GM23248 (cell line): ENCODE measurements around the gene XKR8. TPM values are rescaled to one million over a fixed set of nuclear protein-coding genes. Genes with fewer than 3 reads are reported as not detected.

Source experiments
- DNase-seq: peaks from one replicate; pipeline ENCODE4 v3.0.0-alpha.2; 2015
- H2AFZ ChIP-seq: fragments of 200-600 bp; sonication (generic); 2 replicates; pipeline ENCODE4 v1.6.1; 2016; ENCODE audit warnings: antibody characterized with exemption
- H3F3A ChIP-seq: fragments of 200-600 bp; sonication (generic); 2 replicates; pipeline ENCODE4 v1.6.1; 2016; ENCODE audit warnings: mild to moderate bottlenecking, antibody characterized with exemption, mixed run types; ENCODE audit not compliant: insufficient read depth
- H3K27ac ChIP-seq: fragments of 200-600 bp; sonication (generic); 2 replicates; pipeline ENCODE4 v1.5.1; 2016; ENCODE audit warnings: mild to moderate bottlenecking
- H3K27me3 ChIP-seq: fragments of 200-600 bp; sonication (generic); replicated peaks from 2 replicates; pipeline ENCODE4 v1.6.1; 2016; ENCODE audit warnings: mild to moderate bottlenecking; ENCODE audit not compliant: insufficient read depth
- H3K36me3 ChIP-seq: fragments of 200-600 bp; sonication (generic); 2 replicates; pipeline ENCODE4 v1.6.1; 2016; ENCODE audit warnings: low read depth, mild to moderate bottlenecking
- H3K4me1 ChIP-seq: fragments of 200-600 bp; sonication (generic); 2 replicates; pipeline ENCODE4 v1.6.1; 2016; ENCODE audit warnings: mild to moderate bottlenecking; ENCODE audit not compliant: insufficient read depth
- H3K4me2 ChIP-seq: fragments of 200-600 bp; sonication (generic); one replicate; pipeline ENCODE4 v1.6.1; 2016; ENCODE audit warnings: mild to moderate bottlenecking; ENCODE audit not compliant: unreplicated experiment
- H3K4me3 ChIP-seq: fragments of 200-600 bp; sonication (generic); 2 replicates; pipeline ENCODE4 v1.5.1; 2016; ENCODE audit warnings: mild to moderate bottlenecking
- H3K79me2 ChIP-seq: fragments of 200-600 bp; sonication (generic); 2 replicates; pipeline ENCODE4 v1.6.1; 2016; ENCODE audit warnings: mild to moderate bottlenecking; ENCODE audit not compliant: insufficient read depth
- H3K9ac ChIP-seq: fragments of 200-600 bp; sonication (generic); 2 replicates; pipeline ENCODE4 v1.6.1; 2016; ENCODE audit warnings: mild to moderate bottlenecking
- H3K9me2 ChIP-seq: fragments of 200-600 bp; sonication (generic); 2 replicates; pipeline ENCODE4 v1.6.1; 2016; ENCODE audit warnings: mixed run types, mild to moderate bottlenecking, moderate library complexity; ENCODE audit not compliant: insufficient read depth
- H3K9me3 ChIP-seq: fragments of 200-600 bp; sonication (generic); one replicate; pipeline ENCODE4 v1.6.1; 2017; ENCODE audit warnings: low read depth
- H4K20me1 ChIP-seq: fragments of 200-600 bp; sonication (generic); 2 replicates; pipeline ENCODE4 v1.6.0; 2016; ENCODE audit not compliant: insufficient read depth
- EZH2 ChIP-seq: fragments of 200-600 bp; sonication (generic); IDR thresholded peaks from 2 replicates; pipeline ENCODE4 v1.6.1; 2018; ENCODE audit warnings: antibody characterized with exemption, mild to moderate bottlenecking; ENCODE audit not compliant: insufficient read depth, poor library complexity, severe bottlenecking
- EZH2phosphoT487 ChIP-seq: fragments of 200-600 bp; sonication (generic); IDR thresholded peaks from 2 replicates; pipeline ENCODE4 v1.6.1; 2018; ENCODE audit warnings: antibody characterized with exemption, moderate library complexity, mild to moderate bottlenecking, low read depth; ENCODE audit not compliant: insufficient read depth
- WGBS, 2 experiments: methylation state at CpG; one replicate each; pipeline ENCODE4 v1.1.6; 2015 to 2017; ENCODE audit warnings: low lambda C conversion rate in 2 of 2, low coverage in 1 of 2; ENCODE audit errors: missing lambda C conversion rate in 2 of 2; 5-methylcytosine and 5-hydroxymethylcytosine counted together
- in situ Hi-C: fragments of 300-500 bp; cut with MboI; formaldehyde crosslinking; loops from 2 replicates; pipeline ENCODE4 v1.15.0; 2020
- polyA plus RNA-seq: library from polyadenylated mRNA; unstranded; fragments of >200 nt; fragmentation: Nextera tagmentation; extraction: Ambion mirVana; gene quantifications from 2 replicates; pipeline ENCODE4 v1.2.1, GENCODE V29; 2016
- total RNA-seq: library from RNA; depleted of rRNA; stranded (reverse); fragments of >200 nt; shearing (Covaris generic); gene quantifications from 2 replicates; pipeline ENCODE4 v1.2.3, GENCODE V29; 2014

XKR8 gene
- total and polyA plus RNA-seq, 2 experiments from 2014 or later = 5.0 to 8.9 TPM

DNA sequence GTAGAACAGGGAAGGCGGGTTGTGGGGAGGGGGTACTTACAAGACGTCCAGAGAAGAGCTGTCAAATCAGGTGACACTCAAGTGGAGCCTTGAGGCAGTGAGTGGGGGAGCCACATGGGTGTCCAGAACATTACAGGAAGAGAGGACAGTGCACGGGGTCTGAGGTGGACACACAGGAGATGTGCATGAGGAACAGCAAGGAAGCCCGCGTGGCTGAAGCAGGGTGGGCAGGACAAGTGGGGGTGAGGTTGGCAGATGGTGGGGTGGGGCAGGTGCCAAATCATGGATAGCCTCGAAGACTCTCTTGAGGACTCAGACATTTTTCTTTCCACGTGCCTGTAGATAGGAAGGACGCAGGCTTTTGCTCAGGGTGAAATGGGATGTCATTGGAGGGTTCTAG is 24.1 kb upstream of the XKR8 start:
- in situ Hi-C loops = no loop called here
- Histone ChIP-seq H3K36me3 (no peaks in the 10 kb centered on the region), H3K4me1 (peaks cover 5% of the 10 kb centered on the region; the same call in 1 of the 2 replicates), H3K9ac (no peak overlapping the region), H3F3A (no peaks in the 10 kb centered on the region), H3K9me2 (no peaks in the 10 kb centered on the region), H3K4me3 (no peak overlapping the region), H3K9me3 (no peaks in the 10 kb centered on the region), H4K20me1 (no peaks in the 10 kb centered on the region), H3K79me2 (no peaks in the 10 kb centered on the region), H3K4me2 (no peak overlapping the region), H2AFZ (0 out of 2 replicates have a peak overlapping the region, but pooled peaks have one; percentile 57), H3K27ac (no peak overlapping the region), H3K27me3 (no peaks in the 10 kb centered on the region)
- TF ChIP-seq EZH2phosphoT487 (no peak), EZH2 (no peak)
- WGBS, 2 experiments = 71 to 72% methylated on average over 8 of the region's 8 CpGs
- no peak for DNase-seq

DNA sequence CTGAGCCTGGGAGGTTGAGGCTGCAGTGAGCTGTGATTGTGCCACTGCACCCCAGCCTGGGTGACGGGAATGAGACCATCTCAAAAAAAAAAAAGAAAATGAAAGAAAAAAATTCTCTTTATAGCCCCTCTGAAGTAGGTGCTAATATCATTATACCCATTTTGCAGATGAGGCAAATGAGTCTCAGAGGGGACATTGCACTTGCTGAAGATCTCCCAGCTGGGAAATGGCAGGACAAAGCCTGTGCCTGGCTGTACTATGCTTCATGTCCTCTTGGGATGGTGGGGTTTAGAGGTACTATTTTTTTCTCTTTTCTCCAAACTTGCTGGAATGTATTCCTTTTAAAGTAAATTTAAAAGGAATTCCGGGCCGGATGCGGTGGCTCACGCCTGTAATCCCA is 23.4 kb upstream of the XKR8 start:
- H3K36me3 ChIP-seq = no peaks in the 10 kb centered on the region
- H3K9ac ChIP-seq = no peak overlapping the region
- no peaks in the 10 kb centered on the region for H3F3A ChIP-seq
- no peaks in the 10 kb centered on the region for H3K9me3 ChIP-seq
- no peak for DNase-seq
- in situ Hi-C loops = no loop called here
- H3K27ac ChIP-seq = no peak overlapping the region
- no peaks in the 10 kb centered on the region for H3K27me3 ChIP-seq
- H3K9me2 ChIP-seq = no peaks in the 10 kb centered on the region
- H4K20me1 ChIP-seq = no peaks in the 10 kb centered on the region
- peaks cover 5% of the 10 kb centered on the region; the same call in 1 of the 2 replicates for H3K4me1 ChIP-seq
- no peak for TF ChIP-seq EZH2
- no peak for TF ChIP-seq EZH2phosphoT487
- no peaks in the 10 kb centered on the region for H3K79me2 ChIP-seq
- no peak overlapping the region for H3K4me3 ChIP-seq
- no peak overlapping the region for H3K4me2 ChIP-seq
- WGBS, 2 experiments = 63 to 74% methylated on average over 5 of the region's 5 CpGs
- H2AFZ ChIP-seq = no peak overlapping the region

DNA sequence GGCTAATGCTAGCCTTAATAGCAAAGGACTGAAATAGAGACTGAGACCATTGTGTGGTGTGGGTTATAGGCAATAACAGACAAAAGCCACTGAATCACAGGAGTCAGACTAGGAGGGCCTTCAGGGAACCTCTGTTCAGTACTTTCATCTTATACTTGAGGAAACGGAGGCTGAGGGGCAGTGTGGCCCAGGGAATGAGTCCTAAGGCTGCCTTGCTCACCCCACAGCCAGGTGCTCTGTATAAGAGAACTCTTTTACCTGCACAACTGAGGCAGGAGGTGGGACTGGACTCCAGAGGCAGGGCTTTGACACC is 22.3 kb upstream of the XKR8 start:
- no peak for TF ChIP-seq EZH2
- TF ChIP-seq EZH2phosphoT487 = no peak
- WGBS, 2 experiments = 36 to 44% methylated on average over 1 of the region's 1 CpG
- H3K27me3 ChIP-seq = no peaks in the 10 kb centered on the region
- no peak overlapping the region for H3K27ac ChIP-seq
- H3K9ac ChIP-seq = no peak overlapping the region
- no peak overlapping the region for H2AFZ ChIP-seq
- H3K4me3 ChIP-seq = no peak overlapping the region
- no peaks in the 10 kb centered on the region for H3K9me3 ChIP-seq
- in situ Hi-C loops = no loop called here
- H3K4me2 ChIP-seq = no peak overlapping the region
- no peaks in the 10 kb centered on the region for H3F3A ChIP-seq
- H4K20me1 ChIP-seq = no peaks in the 10 kb centered on the region
- H3K4me1 ChIP-seq = peaks cover 5% of the 10 kb centered on the region; the same call in 1 of the 2 replicates
- no peaks in the 10 kb centered on the region for H3K79me2 ChIP-seq
- no peaks in the 10 kb centered on the region for H3K9me2 ChIP-seq
- no peaks in the 10 kb centered on the region for H3K36me3 ChIP-seq
- DNase-seq = no peak

DNA sequence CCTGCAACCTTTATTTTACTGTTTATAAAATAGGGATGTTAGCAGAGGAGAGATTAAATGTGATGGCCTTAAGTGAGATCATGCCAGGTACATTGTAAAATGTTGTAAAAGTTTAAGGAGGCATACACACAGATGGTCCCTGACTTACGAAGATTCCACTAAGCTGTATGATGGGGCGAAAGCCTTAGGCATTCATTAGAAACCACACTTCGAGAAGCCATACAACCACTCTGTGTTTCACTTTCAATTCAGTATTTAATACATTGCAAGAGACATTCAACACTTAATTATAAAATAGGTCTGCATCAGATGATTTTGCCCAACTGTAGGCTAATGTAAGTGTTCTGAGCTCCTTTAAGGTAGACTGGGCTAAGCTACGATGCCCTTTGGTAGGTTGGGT is 21.3 kb upstream of the XKR8 start:
- Histone ChIP-seq H3K79me2 (no peaks in the 10 kb centered on the region), H3K4me3 (no peak overlapping the region), H3K9ac (no peak overlapping the region), H3K9me3 (no peaks in the 10 kb centered on the region), H4K20me1 (no peaks in the 10 kb centered on the region), H3K27me3 (no peaks in the 10 kb centered on the region), H3K36me3 (no peaks in the 10 kb centered on the region), H2AFZ (no peak overlapping the region), H3K9me2 (no peaks in the 10 kb centered on the region), H3K27ac (no peak overlapping the region), H3K4me2 (no peak overlapping the region), H3K4me1 (peaks cover 3% of the 10 kb centered on the region; the same call in 1 of the 2 replicates), H3F3A (no peaks in the 10 kb centered on the region)
- TF ChIP-seq EZH2phosphoT487 (no peak), EZH2 (no peak)
- WGBS, 2 experiments = 78 to 81% methylated on average over 4 of the region's 4 CpGs
- DNase-seq = no peak
- in situ Hi-C loops = no loop called here

DNA sequence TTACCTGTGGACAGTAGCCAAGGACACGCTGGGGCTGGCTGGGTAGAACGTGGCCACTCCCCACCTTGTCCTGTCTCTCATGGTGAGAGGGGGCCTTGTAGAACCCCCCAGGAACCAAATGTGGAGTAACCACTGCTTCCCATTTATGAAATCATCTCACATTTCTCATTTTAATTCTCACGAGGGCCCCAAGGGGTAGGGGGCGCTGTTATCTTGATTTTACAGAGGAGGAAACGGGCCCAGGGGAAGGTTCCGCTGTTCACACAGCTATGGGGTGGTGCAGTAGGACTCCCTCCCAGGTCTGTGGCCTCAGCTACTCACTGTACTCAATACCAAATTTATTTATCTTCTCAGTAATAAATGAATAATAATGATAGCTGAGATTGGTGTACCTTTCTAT is 19.5 kb upstream of the XKR8 start:
- Histone ChIP-seq H3K4me2 (no peak overlapping the region), H3K9ac (no peak overlapping the region), H3K9me2 (no peaks in the 10 kb centered on the region), H3F3A (no peaks in the 10 kb centered on the region), H3K9me3 (no peaks in the 10 kb centered on the region), H3K27ac (no peak overlapping the region), H4K20me1 (no peaks in the 10 kb centered on the region), H3K4me1 (no peaks in the 10 kb centered on the region), H2AFZ (no peak overlapping the region), H3K4me3 (no peak overlapping the region), H3K27me3 (no peaks in the 10 kb centered on the region), H3K36me3 (no peaks in the 10 kb centered on the region), H3K79me2 (no peaks in the 10 kb centered on the region)
- 32 to 44% methylated on average over 6 of the region's 6 CpGs for WGBS, 2 experiments
- DNase-seq = peak; percentile 42
- TF ChIP-seq EZH2phosphoT487 = no peak
- no peak for TF ChIP-seq EZH2
- in situ Hi-C loops = no loop called here
